ENCODE measurements around the gene TXNDC5.

GRCh38 chr6:7900621-7901020 is 10.0 kb downstream of the TXNDC5 start:
- TF ChIP-seq CTCF (IDR thresholded peaks at IDR 0.05 in 8 of 11, conservative IDR thresholded peaks at IDR 0.05 in 3 of 11) (no peak), POLR2A (IDR thresholded peaks at IDR 0.05) (no peak)

Measured in spleen (tissue), 7 donors.